GM13977 (cell line): ENCODE results near the gene ASIP.
"Not testable (repeated sequence)": the region's sequence is repeated elsewhere in the genome, so short reads cannot be mapped to it uniquely, and the experiment has no call there.

ENCODE experiments used
- DNase-seq: peaks from one replicate; pipeline ENCODE4 v3.0.0; 2012; ENCODE audit warnings: low spot score
- CTCF ChIP-seq: IDR thresholded peaks from 2 replicates; pipeline ENCODE4 v1.5.1; 2012; ENCODE audit warnings: mild to moderate bottlenecking, control low read depth; ENCODE audit not compliant: insufficient read depth; ENCODE audit errors: extremely low read depth, missing control alignments
- in situ Hi-C: fragments of 300-500 bp; cut with MboI; formaldehyde crosslinking; loops from one replicate; pipeline ENCODE4 v1.12.0; 2022; ENCODE audit warnings: low sequenced_read_pairs, low pct_unique_long_range_greater_than_20kb, mixed read lengths, inconsistent platforms; ENCODE audit not compliant: unreplicated experiment

ASIP gene

GRCh38 chr20:34242879-34243278 is 1.7 kb downstream of the ASIP start:
- no peak for DNase-seq
- TF ChIP-seq CTCF, result no peak
- in situ Hi-C loops, result no loop called here

GRCh38 chr20:34243377-34243776 is 2.2 kb downstream of the ASIP start:
- no peak for DNase-seq
- in situ Hi-C loops, result no loop called here
- TF ChIP-seq CTCF, result no peak

GRCh38 chr20:34246126-34246626 is 5.0 kb downstream of the ASIP start:
- no peak for DNase-seq
- in situ Hi-C loops, result no loop called here
- TF ChIP-seq CTCF, result no peak

- no peak for TF ChIP-seq CTCF
- peak; percentile 44 for DNase-seq
- in situ Hi-C loops, result no loop called here
These were observed 8.1 kb downstream of the ASIP start for GRCh38 chr20:34249291-34249690.

- in situ Hi-C loops, result no loop called here
- no peak for DNase-seq
- no peak for TF ChIP-seq CTCF
These were observed 8.8 kb downstream of the ASIP start for GRCh38 chr20:34250005-34250404.

- in situ Hi-C loops, result no loop called here
- no peak for DNase-seq
- TF ChIP-seq CTCF, result no peak
These were observed 10.4 kb downstream of the ASIP start for GRCh38 chr20:34251619-34252018.

GRCh38 chr20:34252431-34253086 is 11.3 kb downstream of the ASIP start:
- in situ Hi-C loops, DNase-seq: not testable (repeated sequence)
